MM.1S (cell line): ENCODE measurements around the gene DEAF1.

ENCODE experiments used
- CTCF ChIP-seq: fragments of 300-600 bp; sonication (generic); IDR thresholded peaks from 2 replicates; pipeline ENCODE4 v1.5.1; 2016; ENCODE audit warnings: antibody characterized with exemption, low read length, mixed read lengths
- EZH2 ChIP-seq: fragments of 300-600 bp; sonication (generic); optimal IDR thresholded peaks from 2 replicates; pipeline ENCODE3; 2017; ENCODE audit warnings: low read depth, mild to moderate bottlenecking, antibody characterized with exemption, low read length, mixed read lengths

- TF ChIP-seq CTCF (no peak), EZH2 (no peak)
Observed at GRCh38 chr11:706439-706956, 11.5 kb upstream of the DEAF1 start.
